ENCODE measurements around the gene SH3RF3.

The SH3RF3 gene

DNA sequence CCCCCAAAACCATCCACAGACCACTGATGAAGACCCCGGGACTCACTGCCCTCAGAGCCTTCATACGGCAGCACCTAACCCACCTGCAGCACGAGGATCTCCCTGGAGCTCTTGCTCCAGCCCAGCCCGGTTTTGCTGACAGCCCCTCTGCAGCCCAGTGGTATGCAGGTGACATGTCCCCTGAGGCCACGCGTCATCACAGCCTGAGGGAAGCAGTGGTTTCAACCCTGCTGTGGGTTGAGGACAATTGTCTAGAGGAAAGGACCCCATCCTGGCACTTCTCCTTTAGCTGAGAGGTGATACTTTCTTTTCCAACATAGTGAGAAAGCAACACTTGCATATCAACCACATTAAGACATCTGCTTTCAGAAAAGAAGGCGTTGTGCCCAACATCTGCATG is 350.8 kb downstream of the SH3RF3 start:
- DNase-seq (ENCODE audit: insufficient read length, low spot score) (no peak), FAIRE-seq (no peak)
- TF ChIP-seq POLR2AphosphoS5 (IDR thresholded peaks at IDR 0.05; ENCODE audit: low read depth, low read length) (no peak), PAX5 (IDR thresholded peaks at IDR 0.05; ENCODE audit: insufficient read depth, low read length, severe bottlenecking) (no peak), POU2F2 (IDR thresholded peaks at IDR 0.05; ENCODE audit: low read depth, low read length) (no peak), SPI1 (IDR thresholded peaks at IDR 0.05; ENCODE audit: low read depth, low read length) (no peak), POLR2A (IDR thresholded peaks at IDR 0.05; ENCODE audit: low read depth, low read length) (no peak), TAF1 (IDR thresholded peaks at IDR 0.05; ENCODE audit: low read depth, low read length) (no peak)

DNA sequence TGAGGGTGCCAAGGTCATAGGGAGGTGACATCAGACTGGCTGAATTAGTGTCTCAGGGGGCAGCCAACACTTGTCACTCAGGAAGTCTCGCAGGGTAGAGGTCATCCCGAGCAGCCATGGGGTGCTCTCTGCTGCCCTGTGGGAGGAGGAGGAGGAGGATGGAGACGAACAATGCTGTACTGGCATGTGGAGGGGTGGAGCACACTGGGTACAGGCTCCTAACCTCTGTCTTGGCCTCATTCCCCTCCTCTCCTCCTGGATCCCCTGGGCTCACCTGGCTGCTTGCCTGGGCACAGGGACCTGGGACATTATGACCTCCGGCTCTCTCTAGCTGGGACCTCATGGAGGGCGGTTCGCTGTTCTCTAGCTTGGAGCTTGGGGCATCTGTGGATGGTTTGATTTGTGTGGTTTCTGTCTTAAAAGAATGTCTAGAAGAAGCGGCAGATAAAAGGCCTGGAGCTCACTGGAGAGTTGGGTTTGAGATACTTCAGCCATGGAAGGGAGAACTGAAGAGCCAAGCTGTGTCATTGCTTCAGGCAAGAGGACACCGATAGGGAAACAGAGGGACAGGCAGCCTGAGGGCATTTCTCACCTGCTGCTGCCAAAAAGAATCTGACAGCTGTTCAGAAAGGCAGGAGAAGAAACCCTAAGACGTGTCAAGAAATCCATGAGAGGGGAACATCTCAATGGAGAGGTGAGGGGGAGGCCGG is 351.6 kb downstream of the SH3RF3 start:
- FAIRE-seq: no peak
- no peak for TF ChIP-seq POU2F2 (IDR thresholded peaks at IDR 0.05; ENCODE audit: low read depth, low read length)
- TF ChIP-seq POLR2A (IDR thresholded peaks at IDR 0.05; ENCODE audit: low read depth, low read length): no peak
- no peak for TF ChIP-seq PAX5 (IDR thresholded peaks at IDR 0.05; ENCODE audit: insufficient read depth, low read length, severe bottlenecking)
- no peak for TF ChIP-seq TAF1 (IDR thresholded peaks at IDR 0.05; ENCODE audit: low read depth, low read length)
- no peak for TF ChIP-seq SPI1 (IDR thresholded peaks at IDR 0.05; ENCODE audit: low read depth, low read length)
- TF ChIP-seq POLR2AphosphoS5 (IDR thresholded peaks at IDR 0.05; ENCODE audit: low read depth, low read length): no peak

DNA sequence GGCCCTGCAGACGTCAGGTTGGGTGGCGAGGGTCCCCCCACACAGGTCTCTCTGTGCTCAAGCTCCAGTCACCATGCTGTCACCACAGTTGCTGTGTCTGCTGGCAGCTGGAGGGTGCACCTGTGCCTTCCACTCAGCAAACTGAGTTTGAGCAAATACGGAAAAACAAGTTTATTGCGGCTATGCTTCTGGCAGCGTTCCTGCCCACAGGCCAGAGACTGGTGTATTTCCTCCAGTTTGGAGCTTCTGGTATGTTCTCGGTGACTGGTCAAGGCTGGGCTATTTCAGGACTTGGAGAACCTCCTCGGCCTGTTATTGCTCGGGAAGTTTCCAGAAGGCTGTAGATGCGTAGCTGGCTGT is 352.2 kb downstream of the SH3RF3 start:
- DNase-seq (ENCODE audit: insufficient read length, low spot score) (no peak), FAIRE-seq (no peak)
- TF ChIP-seq POLR2AphosphoS5 (IDR thresholded peaks at IDR 0.05; ENCODE audit: low read depth, low read length) (no peak), SPI1 (IDR thresholded peaks at IDR 0.05; ENCODE audit: low read depth, low read length) (no peak), POU2F2 (IDR thresholded peaks at IDR 0.05; ENCODE audit: low read depth, low read length) (no peak), POLR2A (IDR thresholded peaks at IDR 0.05; ENCODE audit: low read depth, low read length) (no peak), TAF1 (IDR thresholded peaks at IDR 0.05; ENCODE audit: low read depth, low read length) (no peak), PAX5 (IDR thresholded peaks at IDR 0.05; ENCODE audit: insufficient read depth, low read length, severe bottlenecking) (no peak)

More for the DNA sequence above, 351.6 kb downstream of the SH3RF3 start:
- no peak for DNase-seq (ENCODE audit: insufficient read length, low spot score)

DNA sequence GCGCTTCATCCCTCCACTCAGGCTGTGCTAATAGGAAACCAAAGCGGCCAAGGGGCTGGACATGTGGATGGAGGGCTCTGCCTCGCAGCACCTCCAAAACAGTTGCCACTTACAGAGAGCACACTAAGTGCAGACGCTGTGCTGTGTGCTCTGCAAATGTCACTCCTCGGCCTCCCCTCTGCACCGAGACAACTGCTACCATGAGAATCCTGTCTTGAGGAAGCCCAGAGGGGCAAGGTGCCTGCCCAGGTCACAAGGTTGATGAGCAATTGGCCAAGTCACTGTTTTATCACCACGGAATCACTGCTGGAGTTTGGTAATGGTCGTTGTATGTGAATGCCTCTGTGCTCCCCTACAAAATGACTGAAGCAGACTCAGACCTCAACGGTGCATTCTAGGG is 352.6 kb downstream of the SH3RF3 start:
- no peak for DNase-seq (ENCODE audit: insufficient read length, low spot score)

DNA sequence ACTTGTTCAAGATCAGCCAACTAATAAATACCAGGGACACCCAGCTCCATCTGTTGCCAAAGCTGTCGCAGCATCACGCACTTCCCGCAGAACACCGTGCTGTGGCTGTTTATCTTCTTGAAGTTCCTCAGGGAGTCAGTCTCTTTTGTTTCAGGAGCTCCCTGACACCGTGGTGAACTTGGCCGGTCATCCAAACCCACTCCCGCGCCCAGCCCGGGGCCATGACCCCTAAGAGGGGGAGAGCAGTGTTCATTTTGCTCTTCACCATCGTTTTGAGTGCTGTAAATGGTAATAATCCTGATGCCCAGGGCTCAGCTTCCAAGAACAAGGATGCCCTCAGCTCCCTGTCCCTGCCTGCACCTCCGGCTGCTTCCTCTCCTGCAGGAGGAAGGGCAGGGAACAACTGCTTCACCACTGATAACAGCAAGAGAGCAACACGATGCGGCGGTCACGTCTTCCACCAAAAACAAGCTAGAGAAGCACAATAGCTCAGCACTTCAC is 353.4 kb downstream of the SH3RF3 start:
- DNase-seq (ENCODE audit: insufficient read length, low spot score) (no peak), FAIRE-seq (no peak)
- TF ChIP-seq PAX5 (IDR thresholded peaks at IDR 0.05; ENCODE audit: insufficient read depth, low read length, severe bottlenecking) (no peak), POU2F2 (IDR thresholded peaks at IDR 0.05; ENCODE audit: low read depth, low read length) (no peak), POLR2A (IDR thresholded peaks at IDR 0.05; ENCODE audit: low read depth, low read length) (no peak)

More for the DNA sequence above, 352.6 kb downstream of the SH3RF3 start:
- TF ChIP-seq POU2F2 (IDR thresholded peaks at IDR 0.05; ENCODE audit: low read depth, low read length) (no peak), PAX5 (IDR thresholded peaks at IDR 0.05; ENCODE audit: insufficient read depth, low read length, severe bottlenecking) (no peak), POLR2A (IDR thresholded peaks at IDR 0.05; ENCODE audit: low read depth, low read length) (no peak), POLR2AphosphoS5 (IDR thresholded peaks at IDR 0.05; ENCODE audit: low read depth, low read length) (no peak), TAF1 (IDR thresholded peaks at IDR 0.05; ENCODE audit: low read depth, low read length) (no peak), SPI1 (IDR thresholded peaks at IDR 0.05; ENCODE audit: low read depth, low read length) (no peak)
- no peak for FAIRE-seq

DNA sequence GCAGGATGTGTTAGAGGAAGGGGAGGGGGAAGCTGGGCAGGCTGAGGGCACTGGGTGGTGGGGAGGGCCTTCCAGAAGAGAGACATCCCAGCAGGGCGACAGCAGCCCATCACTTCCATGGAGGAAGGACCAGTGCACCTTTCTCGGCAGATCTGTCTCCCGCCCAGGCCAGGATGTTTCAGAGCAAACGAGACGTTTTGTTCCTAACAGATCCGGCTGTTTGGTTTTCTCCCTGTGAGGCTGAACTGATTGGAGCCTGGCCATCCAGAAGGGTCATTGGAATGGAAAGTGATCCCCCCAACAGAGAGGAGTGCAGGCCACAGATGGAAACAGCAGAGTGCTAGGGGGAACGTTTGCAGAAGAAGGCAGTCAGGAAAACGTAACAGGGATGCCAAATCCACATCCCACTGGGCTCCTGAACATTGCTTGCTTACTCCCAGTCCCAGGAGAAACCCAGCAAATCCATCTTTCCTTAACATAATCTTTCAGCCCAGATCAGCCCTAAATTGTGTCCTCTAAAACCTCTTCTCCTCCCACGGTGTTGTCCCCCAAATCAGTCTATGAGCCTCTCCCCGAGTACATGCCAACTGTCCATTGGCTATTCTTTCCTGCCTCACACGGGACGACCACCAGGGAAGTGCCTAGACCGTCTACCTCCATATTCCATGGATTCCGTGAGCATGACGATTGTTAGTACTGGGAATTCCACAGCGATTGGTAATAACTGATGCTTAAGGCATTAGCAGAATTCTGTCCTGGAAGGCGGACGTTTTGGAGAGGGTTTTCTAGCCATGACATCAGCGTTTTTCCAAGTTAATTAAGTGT is 357.9 kb downstream of the SH3RF3 start:
- TF ChIP-seq PAX5 (IDR thresholded peaks at IDR 0.05; ENCODE audit: insufficient read depth, low read length, severe bottlenecking) (no peak), TAF1 (IDR thresholded peaks at IDR 0.05; ENCODE audit: low read depth, low read length) (no peak), POLR2A (IDR thresholded peaks at IDR 0.05; ENCODE audit: low read depth, low read length) (no peak), POU2F2 (IDR thresholded peaks at IDR 0.05; ENCODE audit: low read depth, low read length) (no peak), POLR2AphosphoS5 (IDR thresholded peaks at IDR 0.05; ENCODE audit: low read depth, low read length) (no peak), SPI1 (IDR thresholded peaks at IDR 0.05; ENCODE audit: low read depth, low read length) (no peak)
- no peak for DNase-seq (ENCODE audit: insufficient read length, low spot score)
- no peak for FAIRE-seq

DNA sequence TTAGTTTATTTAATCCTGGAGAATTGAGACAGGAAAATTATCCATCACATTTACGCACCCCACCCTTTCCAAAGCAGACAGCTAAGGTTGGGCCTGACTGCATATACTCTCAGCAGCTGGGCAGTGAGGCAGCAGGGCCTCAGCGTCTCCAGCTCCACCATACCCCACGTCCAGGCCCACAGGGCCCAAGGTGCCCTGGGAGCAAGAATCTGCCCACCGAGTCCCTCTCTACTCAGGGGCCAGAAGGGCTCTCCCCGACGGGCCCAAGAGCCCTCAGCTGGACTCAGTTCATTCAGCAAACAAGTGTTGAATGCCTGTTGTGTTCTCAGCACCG is 358.5 kb downstream of the SH3RF3 start:
- TF ChIP-seq POLR2AphosphoS5 (IDR thresholded peaks at IDR 0.05; ENCODE audit: low read depth, low read length) (no peak), SPI1 (IDR thresholded peaks at IDR 0.05; ENCODE audit: low read depth, low read length) (no peak), POLR2A (IDR thresholded peaks at IDR 0.05; ENCODE audit: low read depth, low read length) (no peak), TAF1 (IDR thresholded peaks at IDR 0.05; ENCODE audit: low read depth, low read length) (no peak), PAX5 (IDR thresholded peaks at IDR 0.05; ENCODE audit: insufficient read depth, low read length, severe bottlenecking) (no peak), POU2F2 (IDR thresholded peaks at IDR 0.05; ENCODE audit: low read depth, low read length) (no peak)
- DNase-seq (ENCODE audit: insufficient read length, low spot score) (no peak), FAIRE-seq (no peak)

DNA sequence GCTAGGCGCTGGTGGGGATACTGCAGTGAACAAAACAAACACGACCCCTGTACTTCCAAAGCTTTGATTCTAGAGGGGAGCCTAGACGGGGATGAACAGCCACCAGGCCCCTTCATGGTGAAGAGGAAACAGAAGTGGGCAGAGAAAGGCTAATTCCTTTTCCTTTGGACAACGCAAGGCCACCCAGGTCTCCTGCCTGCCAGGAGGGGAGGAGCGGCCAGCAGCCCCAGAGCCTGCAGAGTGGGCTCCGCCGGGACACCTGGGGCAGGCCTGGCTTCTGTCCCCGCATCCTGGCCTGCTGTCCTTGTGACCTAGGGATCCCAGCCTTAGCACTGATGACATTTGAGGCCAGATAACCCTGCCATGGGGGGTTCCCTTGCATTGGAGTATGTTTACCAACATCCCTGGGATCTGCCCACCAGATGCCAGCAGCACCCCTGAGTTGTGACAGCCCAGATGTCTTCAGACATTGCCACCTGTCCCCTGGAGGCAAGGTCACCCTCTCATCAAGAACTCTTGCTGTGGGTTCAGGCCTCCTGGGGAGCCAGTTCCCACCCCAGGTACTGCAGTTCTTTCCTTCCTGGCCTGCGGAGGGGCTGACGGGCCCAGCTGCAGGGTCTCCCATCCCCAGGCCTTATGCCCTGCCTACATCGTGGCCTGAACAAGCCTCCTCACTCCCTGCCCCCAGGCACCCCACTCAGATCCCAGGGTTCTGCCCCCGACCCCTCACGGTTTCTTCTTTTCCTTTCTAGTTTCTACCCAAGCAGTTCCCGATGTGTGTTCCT is 359.1 kb downstream of the SH3RF3 start:
- TF ChIP-seq POLR2AphosphoS5 (IDR thresholded peaks at IDR 0.05; ENCODE audit: low read depth, low read length): no peak
- no peak for TF ChIP-seq POLR2A (IDR thresholded peaks at IDR 0.05; ENCODE audit: low read depth, low read length)
- FAIRE-seq (no peak), DNase-seq (ENCODE audit: insufficient read length, low spot score) (no peak)

DNA sequence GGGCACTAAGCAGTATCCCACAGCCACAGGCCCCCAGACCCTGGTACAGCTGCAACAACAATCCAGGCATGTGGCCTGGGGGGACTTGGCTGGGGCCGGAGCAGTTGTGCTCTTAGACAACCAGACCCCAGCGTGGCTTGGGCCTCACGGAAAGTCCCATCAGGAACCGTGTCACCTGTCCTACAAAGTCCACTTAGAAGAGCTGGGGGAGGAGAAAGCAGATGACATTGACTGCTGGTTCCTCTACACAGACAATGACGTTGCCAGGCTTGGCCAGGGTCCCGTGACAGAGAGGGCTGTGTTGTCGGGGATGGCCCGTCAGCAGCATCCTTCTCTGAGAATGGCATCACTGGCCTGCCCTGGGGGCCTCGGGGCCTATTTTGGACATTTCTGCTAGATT is 360.3 kb downstream of the SH3RF3 start:
- no peak for DNase-seq (ENCODE audit: insufficient read length, low spot score)
- TF ChIP-seq PAX5 (IDR thresholded peaks at IDR 0.05; ENCODE audit: insufficient read depth, low read length, severe bottlenecking) (no peak), POLR2A (IDR thresholded peaks at IDR 0.05; ENCODE audit: low read depth, low read length) (no peak), TAF1 (IDR thresholded peaks at IDR 0.05; ENCODE audit: low read depth, low read length) (no peak), POU2F2 (IDR thresholded peaks at IDR 0.05; ENCODE audit: low read depth, low read length) (no peak), POLR2AphosphoS5 (IDR thresholded peaks at IDR 0.05; ENCODE audit: low read depth, low read length) (no peak), SPI1 (IDR thresholded peaks at IDR 0.05; ENCODE audit: low read depth, low read length) (no peak)
- no peak for FAIRE-seq
